Right ventricle myocardium superior (tissue), 1 donor: ENCODE results near the gene TUSC2. TPM values are rescaled to one million over a fixed set of nuclear protein-coding genes. Genes with fewer than 3 reads are reported as not detected.
A peak's percentile ranks its signal among the peaks of the same experiment; 100 is the strongest.

ENCODE experiments used
- ATAC-seq: fragments of 200-7000 bp; cut with Tn5 transposase; one replicate; pipeline ENCODE4 v1.9.1; 2020; ENCODE audit warnings: mild to moderate bottlenecking; ENCODE audit not compliant: poor library complexity
- DNase-seq: peaks from one replicate; pipeline ENCODE4 v3.0.0-alpha.2; 2020
- intact Hi-C: fragments of 100-400 bp; cut with DNase I; formaldehyde crosslinking; loops from one replicate; pipeline ENCODE4 v1.11.2; 2022
- total RNA-seq: library from RNA; stranded (reverse); fragmentation: NEBNext Ultra II Directional; extraction: Animal tissue kit (Norgen Biotek cat#: 25700); gene quantifications from one replicate; pipeline ENCODE4 v1.2.1, GENCODE V29; 2021
- donor health status: DM: no; HTN: yes; CAD: no; lungs with severe emphysema.

The TUSC2 gene
- total RNA-seq, 1 donor from 2014 or later = 28.2 TPM

DNA sequence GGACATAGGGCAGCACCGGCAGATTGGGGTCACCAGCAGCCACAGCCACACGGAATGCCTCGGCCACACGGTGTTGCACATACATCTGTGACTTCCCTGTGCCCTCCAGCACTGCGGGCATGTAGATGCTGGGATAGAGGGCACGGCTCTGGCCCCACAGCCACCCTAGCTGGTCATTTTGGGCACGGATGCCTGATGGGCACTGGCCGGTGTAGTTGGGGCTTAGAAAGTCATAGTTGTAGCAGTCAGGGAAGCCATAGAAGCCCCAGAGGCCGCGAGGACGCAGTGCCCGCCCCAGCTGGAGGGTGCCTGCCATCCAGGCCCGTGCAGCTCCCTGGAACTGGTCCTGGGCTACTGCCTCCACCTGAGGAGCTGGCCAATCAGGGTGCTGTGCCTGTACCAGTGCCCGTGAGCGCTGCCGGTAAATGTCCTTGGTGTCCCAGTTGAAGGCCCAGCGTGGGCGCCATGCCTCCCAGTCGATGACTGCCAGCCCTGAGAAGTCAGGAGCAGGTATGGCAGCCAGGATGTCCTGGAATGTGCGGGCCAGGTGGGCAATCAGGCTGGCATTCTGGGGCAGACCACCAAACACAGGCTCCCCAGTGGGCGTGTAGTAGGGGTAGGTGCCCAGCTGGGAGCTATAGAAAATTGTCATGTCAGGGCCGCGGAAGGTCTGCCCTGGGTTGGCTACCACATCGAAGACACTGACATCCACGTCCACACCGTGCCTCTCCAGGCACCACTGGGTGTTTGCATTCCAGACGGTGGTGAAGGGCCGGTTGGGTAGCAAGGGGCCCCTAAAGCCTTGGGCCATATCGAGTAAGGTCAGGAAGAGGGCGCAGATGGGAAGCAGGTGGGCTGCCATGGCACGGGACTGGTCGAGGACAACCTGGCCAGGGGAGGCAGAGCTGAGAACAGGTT is 25.7 kb downstream of the TUSC2 start:
- DNase-seq (no peak), ATAC-seq (no peak)
- intact Hi-C loops = no loop called here

GRCh38 chr3:50300681-50301254 is 27.3 kb downstream of the TUSC2 start:
- intact Hi-C loops = no loop called here
- no peak for ATAC-seq
- DNase-seq = no peak

- ATAC-seq (peak; percentile 0), DNase-seq (no peak)
- intact Hi-C loops = no loop called here
These were observed 27.9 kb downstream of the TUSC2 start for GRCh38 chr3:50299929-50300680.

GRCh38 chr3:50299638-50299928 is 28.4 kb downstream of the TUSC2 start:
- DNase-seq (no peak), ATAC-seq (no peak)
- intact Hi-C loops = no loop called here

- intact Hi-C loops = no loop called here
- DNase-seq (peak; percentile 100), ATAC-seq (peak; percentile 89)
These were observed 29.0 kb downstream of the TUSC2 start, which contains the start of the genes HYAL3 and NAA80 for GRCh38 chr3:50298836-50299637. Gene HYAL3, minus strand, starts transcription at chr3:50299405. Its CDS starts 3,803 bp downstream, at chr3:50295602. Gene NAA80, minus strand, starts transcription at chr3:50299405. Its CDS starts 1,942 bp downstream, at chr3:50297463.

- DNase-seq (no peak), ATAC-seq (no peak)
- intact Hi-C loops = no loop called here
These were observed 29.9 kb downstream of the TUSC2 start for GRCh38 chr3:50297896-50298725.

DNA sequence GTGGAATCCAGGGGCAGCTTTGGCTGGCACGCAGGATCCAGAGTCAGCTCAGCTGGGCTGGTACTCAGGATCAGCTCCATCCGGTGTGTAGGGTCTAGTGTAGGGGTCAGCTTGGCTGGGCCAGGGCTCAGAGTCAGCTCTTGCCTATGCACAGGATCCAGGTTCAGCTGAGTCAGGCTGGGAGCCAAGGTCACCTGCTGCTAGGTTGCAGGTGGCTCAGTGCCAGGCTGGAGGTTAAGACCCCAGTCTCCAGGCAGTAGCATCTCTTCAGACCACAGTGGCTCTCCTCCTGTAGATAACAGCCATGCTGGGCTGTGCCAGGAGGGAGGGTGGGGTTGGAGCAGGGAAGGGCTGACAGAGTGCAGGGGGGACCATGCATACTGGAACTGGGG is 30.6 kb downstream of the TUSC2 start:
- no peak for DNase-seq
- no peak for ATAC-seq
- intact Hi-C loops = no loop called here

DNA sequence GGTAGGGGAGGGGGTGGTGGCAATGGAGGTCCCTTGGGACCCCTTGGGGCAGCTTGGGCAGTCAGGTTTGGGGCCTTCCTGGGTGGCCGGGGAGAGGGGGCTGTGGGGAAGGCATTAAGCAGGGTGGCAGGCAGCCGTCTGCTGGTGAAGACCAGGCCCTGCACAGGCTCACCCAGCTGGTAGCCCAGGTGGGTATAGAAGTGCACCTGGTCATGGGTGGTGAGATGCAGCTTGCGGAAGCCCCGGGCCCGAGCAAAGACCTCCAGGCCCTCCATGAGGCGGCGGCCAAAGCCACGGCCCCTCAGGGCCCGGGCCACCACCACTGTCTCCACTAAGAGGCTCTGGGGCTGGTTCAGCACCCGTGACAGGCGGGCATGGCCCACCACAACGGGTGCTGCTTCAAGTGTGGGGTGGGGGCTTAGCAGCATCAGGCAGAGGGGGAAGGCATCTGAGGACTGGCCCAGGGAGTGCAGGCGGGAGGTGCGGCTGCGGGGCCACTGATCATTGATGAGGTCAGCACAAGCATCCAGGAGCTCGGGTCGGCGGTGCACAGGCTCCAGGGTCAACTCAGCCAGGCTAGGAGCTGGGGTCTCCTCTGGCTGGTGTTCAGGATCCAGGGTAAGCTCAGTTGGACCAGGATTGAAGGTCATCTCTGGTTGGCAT is 31.2 kb downstream of the TUSC2 start:
- intact Hi-C loops = no loop called here
- DNase-seq = no peak

GRCh38 chr3:50295553-50296431 is 32.2 kb downstream of the TUSC2 start:
- ATAC-seq (no peak), DNase-seq (no peak)
- intact Hi-C loops = no loop called here

More for the DNA sequence above, 31.2 kb downstream of the TUSC2 start:
- ATAC-seq = no peak

DNA sequence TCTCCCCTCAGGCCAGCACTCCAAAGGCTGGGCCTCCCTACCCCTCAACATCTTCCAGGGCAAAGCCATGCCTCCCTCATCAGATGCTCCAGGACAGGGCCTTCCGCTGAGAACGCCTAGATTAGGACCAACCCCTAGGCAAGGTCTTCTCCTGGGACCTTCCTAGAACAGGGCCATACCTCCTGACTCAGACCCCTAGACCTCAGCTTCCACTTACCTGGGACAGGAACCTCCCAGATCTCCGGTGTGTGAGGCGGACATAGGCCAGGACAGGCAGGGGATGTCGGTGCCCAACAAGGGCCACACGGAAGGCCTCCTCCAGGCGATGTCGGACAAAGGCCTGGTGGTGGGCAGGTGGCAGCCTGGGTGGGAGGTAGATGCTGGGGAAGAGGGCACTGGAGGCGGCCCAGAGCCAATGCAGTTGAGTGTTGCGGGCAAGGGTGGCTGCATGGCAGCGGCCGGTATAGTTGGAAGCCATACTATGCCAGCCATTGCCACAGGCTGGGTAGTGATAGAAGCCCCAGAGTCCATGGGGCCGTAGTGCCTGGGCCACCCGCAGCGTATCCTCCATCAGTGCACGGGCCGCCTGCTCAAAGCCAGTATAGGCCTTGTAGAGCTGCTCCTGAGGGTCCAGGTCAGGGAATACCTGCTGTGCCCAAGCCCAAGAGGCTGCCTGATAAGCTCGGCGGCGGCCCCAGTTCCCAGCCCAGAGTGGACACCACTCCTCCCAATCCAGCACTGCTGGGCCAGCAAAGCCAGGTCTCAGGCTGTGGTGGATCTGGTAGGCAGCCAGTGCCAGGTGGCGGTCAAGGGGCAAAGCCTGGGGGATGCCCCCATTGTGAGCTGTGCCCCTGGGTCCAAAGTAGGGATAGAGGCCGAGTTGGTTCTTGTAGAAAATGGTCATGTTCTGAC is 33.3 kb downstream of the TUSC2 start:
- DNase-seq (no peak), ATAC-seq (no peak)
- intact Hi-C loops = no loop called here

GRCh38 chr3:50294089-50294488 is 33.9 kb downstream of the TUSC2 start:
- no peak for DNase-seq
- ATAC-seq = no peak
- intact Hi-C loops = no loop called here

GRCh38 chr3:50293079-50293801 is 34.8 kb downstream of the TUSC2 start:
- intact Hi-C loops = no loop called here
- ATAC-seq (no peak), DNase-seq (peak; percentile 47)

DNA sequence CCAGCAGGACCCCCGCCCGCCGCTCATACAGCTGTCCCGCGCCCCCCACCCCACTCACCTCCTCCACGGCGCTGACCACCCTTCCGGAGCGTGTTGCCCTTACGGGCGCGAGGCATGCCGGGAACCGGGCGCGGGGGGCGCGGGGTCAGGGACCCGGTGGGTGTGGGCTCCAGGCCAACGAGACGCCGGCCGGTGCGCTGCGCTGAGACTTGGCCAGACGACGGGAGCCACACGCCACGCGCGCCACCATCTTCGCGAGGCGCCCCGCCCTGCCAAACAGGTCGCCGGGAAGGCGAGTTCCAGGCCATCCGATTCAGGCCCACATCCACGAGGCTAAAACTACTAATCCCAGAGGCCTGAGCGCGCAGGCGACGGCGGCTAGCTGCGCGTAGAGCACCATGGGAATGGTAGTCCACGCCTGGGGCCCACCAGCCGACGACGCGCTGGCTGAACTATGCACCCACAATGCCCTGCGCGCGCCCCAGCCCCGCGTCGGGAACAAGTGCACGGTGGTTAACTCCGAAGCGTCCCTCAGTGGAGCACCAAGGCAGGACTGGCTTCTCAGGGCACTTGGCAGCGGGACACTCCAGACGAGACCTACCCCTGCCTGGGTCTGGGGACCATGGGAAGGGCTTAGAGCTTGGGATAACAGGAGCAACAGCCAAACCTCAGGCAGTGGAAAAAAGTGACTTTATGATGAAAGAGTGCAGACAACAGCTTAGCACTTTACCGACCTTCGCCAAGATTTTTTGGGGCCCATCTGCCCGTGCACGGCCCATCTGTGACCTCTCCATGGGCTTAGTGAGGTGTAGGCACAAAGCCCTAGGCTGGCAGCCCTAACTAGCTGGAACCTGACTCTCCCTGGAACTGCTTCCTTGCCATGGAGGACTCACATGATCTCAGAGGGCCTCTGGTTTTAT is 35.6 kb downstream of the TUSC2 start, which contains the start of gene IFRD2:
TSS of gene IFRD2 (minus strand) at position 271 of the 920 bp plus-strand sequence. CDS start at position 116, 155 bp downstream.
- peak; percentile 99 for DNase-seq
- peak; percentile 94 for ATAC-seq
- intact Hi-C loops = no loop called here

GRCh38 chr3:50290161-50290641 is 37.8 kb downstream of the TUSC2 start:
- ATAC-seq (no peak), DNase-seq (peak; percentile 51)
- intact Hi-C loops = no loop called here
